Neural cell (in vitro differentiated cells): Measurements from ENCODE around the gene FBLN5. TPM values are rescaled to one million over a fixed set of nuclear protein-coding genes. Genes with fewer than 3 reads are reported as not detected.

Source experiments
- H2AFZ ChIP-seq: fragments of 200-600, 300-800 bp; sonication (generic), shearing (Covaris generic); 2 replicates; pipeline ENCODE4 v1.6.0; 2014; ENCODE audit warnings: low read depth, mild to moderate bottlenecking, antibody characterized with exemption, low read length, moderate library complexity
- H3F3A ChIP-seq: fragments of 200-600 bp; shearing (Covaris generic); 2 replicates; pipeline ENCODE4 v1.6.1; 2016; ENCODE audit warnings: mild to moderate bottlenecking, moderate library complexity, mixed read lengths, antibody characterized with exemption, low read length; ENCODE audit not compliant: insufficient read depth, poor library complexity, severe bottlenecking
- H3K27ac ChIP-seq: fragments of 200-600, 300-800 bp; sonication (generic), shearing (Covaris generic); 2 replicates; pipeline ENCODE4 v1.5.1; 2014; ENCODE audit warnings: mild to moderate bottlenecking, low read length, moderate library complexity
- H3K27me3 ChIP-seq: fragments of 300-800, 200-600 bp; sonication (generic), shearing (Covaris generic); 2 replicates; pipeline ENCODE4 v1.6.0; 2014; ENCODE audit warnings: mild to moderate bottlenecking, low read depth, low read length, moderate library complexity; ENCODE audit not compliant: insufficient read depth
- H3K36me3 ChIP-seq: fragments of 300-800, 200-600 bp; sonication (generic), shearing (Covaris generic); 2 replicates; pipeline ENCODE4 v1.5.1; 2014; ENCODE audit warnings: mild to moderate bottlenecking, antibody characterized with exemption, low read length, moderate library complexity; ENCODE audit not compliant: insufficient read depth
- H3K4me2 ChIP-seq: fragments of 300-800, 200-600 bp; sonication (generic), shearing (Covaris generic); 2 replicates; pipeline ENCODE4 v1.6.0; 2014; ENCODE audit warnings: mild to moderate bottlenecking, low read length
- H3K4me3 ChIP-seq: fragments of 300-800, 200-600 bp; sonication (generic), shearing (Covaris generic); 2 replicates; pipeline ENCODE4 v1.5.1; 2014; ENCODE audit warnings: mild to moderate bottlenecking, low read length, moderate library complexity
- H3K79me2 ChIP-seq: fragments of 200-600 bp; shearing (Covaris generic); replicated peaks from 2 replicates; pipeline ENCODE4 v1.6.0; 2014; ENCODE audit warnings: mild to moderate bottlenecking, low read length, moderate library complexity; ENCODE audit not compliant: insufficient read depth
- H3K9ac ChIP-seq: fragments of 300-800, 200-600 bp; sonication (generic), shearing (Covaris generic); 2 replicates; pipeline ENCODE4 v1.6.1; 2016; ENCODE audit warnings: mild to moderate bottlenecking, low read length, mixed read lengths
- H3K9me2 ChIP-seq: fragments of 200-600 bp; shearing (Covaris generic); 2 replicates; pipeline ENCODE4 v1.6.1; 2016; ENCODE audit warnings: mild to moderate bottlenecking, low read length, mixed read lengths; ENCODE audit not compliant: insufficient read depth
- H3K9me3 ChIP-seq: fragments of 200-600, 300-800 bp; sonication (generic), shearing (Covaris generic); 2 replicates; pipeline ENCODE4 v1.6.1; 2016; ENCODE audit warnings: mild to moderate bottlenecking, mixed run types, low read length, moderate library complexity, mixed read lengths
- H4K20me1 ChIP-seq: fragments of 200-600 bp; shearing (Covaris generic); 2 replicates; pipeline ENCODE4 v1.6.1; 2016; ENCODE audit warnings: mild to moderate bottlenecking, mixed run types; ENCODE audit not compliant: insufficient read depth
- CTCF ChIP-seq: fragments of 450-650 bp; IDR thresholded peaks from 2 replicates; pipeline ENCODE4 v1.5.1; 2014; ENCODE audit warnings: antibody characterized with exemption, mild to moderate bottlenecking, moderate library complexity; ENCODE audit not compliant: poor library complexity, severe bottlenecking
- EP300 ChIP-seq: fragments of 450-650 bp; conservative IDR thresholded peaks from 2 replicates; pipeline ENCODE4 v1.6.1; 2014; ENCODE audit warnings: antibody characterized with exemption, mild to moderate bottlenecking, moderate library complexity; ENCODE audit not compliant: poor library complexity, severe bottlenecking
- EZH2 ChIP-seq: fragments of 200-600, 300-800 bp; shearing (Covaris generic), sonication (generic); IDR thresholded peaks from 2 replicates; pipeline ENCODE4 v1.6.1; 2014; ENCODE audit warnings: antibody characterized with exemption, low read length, borderline replicate concordance, mild to moderate bottlenecking; ENCODE audit not compliant: insufficient read depth, poor library complexity, severe bottlenecking
- MXI1 ChIP-seq: fragments of 450-650 bp; conservative IDR thresholded peaks from 2 replicates; pipeline ENCODE4 v1.6.1; 2014; ENCODE audit warnings: antibody characterized with exemption, mild to moderate bottlenecking; ENCODE audit not compliant: poor library complexity, severe bottlenecking
- POLR2AphosphoS5 ChIP-seq: IDR thresholded peaks from 2 replicates; pipeline ENCODE4 v1.6.1; 2012
- RAD21 ChIP-seq: fragments of 450-650 bp; conservative IDR thresholded peaks from 2 replicates; pipeline ENCODE4 v1.6.1; 2014; ENCODE audit warnings: antibody characterized with exemption, mild to moderate bottlenecking, moderate library complexity
- SMC3 ChIP-seq: fragments of 450-650 bp; conservative IDR thresholded peaks from 2 replicates; pipeline ENCODE4 v1.6.1; 2014; ENCODE audit warnings: antibody characterized with exemption, mild to moderate bottlenecking, moderate library complexity; ENCODE audit not compliant: poor library complexity
- TAF1 ChIP-seq: IDR thresholded peaks from 2 replicates; pipeline ENCODE4 v1.6.1; 2012; ENCODE audit warnings: low read depth
- polyA plus RNA-seq: library from polyadenylated mRNA; depleted of rRNA; stranded (reverse); fragments of >200 nt; gene quantifications from 2 replicates; pipeline ENCODE4 v1.2.3, GENCODE V29; 2014
- TF ChIP-seq, protein P1 (sequence below): IDR thresholded peaks from 2 replicates; pipeline ENCODE4 v1.6.1; 2012; ENCODE audit warnings: borderline replicate concordance

FBLN5 gene
- polyA plus RNA-seq, 1 donor from 2014 or later, result 1.5 TPM

DNA sequence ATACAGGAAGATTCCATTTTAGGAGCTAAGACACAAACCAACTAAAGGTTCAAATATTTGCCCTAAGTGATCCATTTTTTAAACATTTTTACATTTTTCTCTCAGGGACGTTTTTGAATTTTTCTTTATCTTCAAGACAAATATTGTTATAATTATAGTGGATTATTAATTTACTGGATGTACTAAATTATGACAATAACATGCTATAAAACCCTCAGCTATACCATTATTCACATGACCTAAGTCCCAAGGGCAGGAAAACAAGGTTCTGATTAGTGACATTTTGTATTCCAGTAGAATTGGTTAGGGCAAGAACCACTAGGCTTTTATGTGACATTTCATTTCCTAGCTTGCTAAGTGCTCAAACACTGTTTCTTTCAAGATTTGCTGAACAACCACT is 16.5 kb upstream of the FBLN5 start:
- H4K20me1 ChIP-seq, result no peaks in the 10 kb centered on the region
- no peaks in the 10 kb centered on the region for H3K27me3 ChIP-seq
- no peak overlapping the region for H3K4me2 ChIP-seq
- no peaks in the 10 kb centered on the region for H3K79me2 ChIP-seq
- peaks cover 3% of the 10 kb centered on the region for H3K36me3 ChIP-seq
- no peaks in the 10 kb centered on the region for H3K9me2 ChIP-seq
- H3F3A ChIP-seq, result no peaks in the 10 kb centered on the region
- no peak overlapping the region for H3K9ac ChIP-seq
- no peak overlapping the region for H3K4me3 ChIP-seq
- H3K27ac ChIP-seq, result no peak overlapping the region
- no peak overlapping the region for H2AFZ ChIP-seq
- H3K9me3 ChIP-seq, result no peaks in the 10 kb centered on the region
- TF ChIP-seq MXI1 (no peak), RAD21 (no peak), CTCF (no peak), TAF1 (no peak), EP300 (no peak), POLR2AphosphoS5 (no peak), SMC3 (no peak), EZH2 (no peak)
- TF ChIP-seq, protein P1, sequence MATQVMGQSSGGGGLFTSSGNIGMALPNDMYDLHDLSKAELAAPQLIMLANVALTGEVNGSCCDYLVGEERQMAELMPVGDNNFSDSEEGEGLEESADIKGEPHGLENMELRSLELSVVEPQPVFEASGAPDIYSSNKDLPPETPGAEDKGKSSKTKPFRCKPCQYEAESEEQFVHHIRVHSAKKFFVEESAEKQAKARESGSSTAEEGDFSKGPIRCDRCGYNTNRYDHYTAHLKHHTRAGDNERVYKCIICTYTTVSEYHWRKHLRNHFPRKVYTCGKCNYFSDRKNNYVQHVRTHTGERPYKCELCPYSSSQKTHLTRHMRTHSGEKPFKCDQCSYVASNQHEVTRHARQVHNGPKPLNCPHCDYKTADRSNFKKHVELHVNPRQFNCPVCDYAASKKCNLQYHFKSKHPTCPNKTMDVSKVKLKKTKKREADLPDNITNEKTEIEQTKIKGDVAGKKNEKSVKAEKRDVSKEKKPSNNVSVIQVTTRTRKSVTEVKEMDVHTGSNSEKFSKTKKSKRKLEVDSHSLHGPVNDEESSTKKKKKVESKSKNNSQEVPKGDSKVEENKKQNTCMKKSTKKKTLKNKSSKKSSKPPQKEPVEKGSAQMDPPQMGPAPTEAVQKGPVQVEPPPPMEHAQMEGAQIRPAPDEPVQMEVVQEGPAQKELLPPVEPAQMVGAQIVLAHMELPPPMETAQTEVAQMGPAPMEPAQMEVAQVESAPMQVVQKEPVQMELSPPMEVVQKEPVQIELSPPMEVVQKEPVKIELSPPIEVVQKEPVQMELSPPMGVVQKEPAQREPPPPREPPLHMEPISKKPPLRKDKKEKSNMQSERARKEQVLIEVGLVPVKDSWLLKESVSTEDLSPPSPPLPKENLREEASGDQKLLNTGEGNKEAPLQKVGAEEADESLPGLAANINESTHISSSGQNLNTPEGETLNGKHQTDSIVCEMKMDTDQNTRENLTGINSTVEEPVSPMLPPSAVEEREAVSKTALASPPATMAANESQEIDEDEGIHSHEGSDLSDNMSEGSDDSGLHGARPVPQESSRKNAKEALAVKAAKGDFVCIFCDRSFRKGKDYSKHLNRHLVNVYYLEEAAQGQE, result no peak

- TF ChIP-seq POLR2AphosphoS5 (no peak), SMC3 (no peak), EZH2 (no peak), TAF1 (no peak), CTCF (no peak), RAD21 (no peak), EP300 (no peak), MXI1 (no peak)
- TF ChIP-seq, protein P1, result no peak
- Histone ChIP-seq H3K9me2 (no peaks in the 10 kb centered on the region), H3K79me2 (no peaks in the 10 kb centered on the region), H3K36me3 (peaks cover 2% of the 10 kb centered on the region), H3K9me3 (no peaks in the 10 kb centered on the region), H4K20me1 (no peaks in the 10 kb centered on the region), H3K9ac (no peak overlapping the region), H3K27me3 (no peaks in the 10 kb centered on the region), H3F3A (no peaks in the 10 kb centered on the region), H3K4me2 (no peak overlapping the region), H3K4me3 (no peak overlapping the region), H3K27ac (no peak overlapping the region), H2AFZ (no peak overlapping the region)
These were observed 16.0 kb upstream of the FBLN5 start for GRCh38 chr14:91963465-91963864.
